NOMO-1 treated with dmso at 0.1 percent for 144 hours (cell line): ENCODE results near the gene KCNMA1.
A peak's percentile ranks its signal among the peaks of the same experiment; 100 is the strongest.
"Not testable (repeated sequence)": the region's sequence is repeated elsewhere in the genome, so short reads cannot be mapped to it uniquely, and the experiment has no call there.

Source experiments
- DNase-seq: peaks from one replicate; lab custom pipeline; 2025; ENCODE audit not compliant: unreplicated experiment; lab: John Stamatoyannopoulos, UW

The KCNMA1 gene

GRCh38 chr10:77637532-77638320 is at the start of gene KCNMA1:
KCNMA1 (minus strand) TSS chr10:77637808.
- DNase-seq = no peak

GRCh38 chr10:77686650-77687417 is 49.2 kb upstream of the KCNMA1 start:
- no peak for DNase-seq

- DNase-seq = no peak
Measured at GRCh38 chr10:77686096-77686495, 48.5 kb upstream of the KCNMA1 start.

- DNase-seq = no peak
Measured at GRCh38 chr10:77685432-77685831, 47.8 kb upstream of the KCNMA1 start.

GRCh38 chr10:77683088-77683432 is 45.5 kb upstream of the KCNMA1 start:
- DNase-seq = not testable (repeated sequence)

- DNase-seq = no peak
Measured at GRCh38 chr10:77682393-77683087, 44.9 kb upstream of the KCNMA1 start.

GRCh38 chr10:77681839-77682238 is 44.2 kb upstream of the KCNMA1 start:
- DNase-seq = no peak

GRCh38 chr10:77680811-77681210 is 43.2 kb upstream of the KCNMA1 start:
- DNase-seq = no peak

GRCh38 chr10:77680065-77680464 is 42.5 kb upstream of the KCNMA1 start:
- no peak for DNase-seq

GRCh38 chr10:77679217-77679616 is 41.6 kb upstream of the KCNMA1 start:
- no peak for DNase-seq

- no peak for DNase-seq
Measured at GRCh38 chr10:77678146-77678545, 40.5 kb upstream of the KCNMA1 start.

GRCh38 chr10:77675347-77675746 is 37.7 kb upstream of the KCNMA1 start:
- peak; percentile 39 for DNase-seq

GRCh38 chr10:77673515-77674140 is 36.0 kb upstream of the KCNMA1 start:
- no peak for DNase-seq

GRCh38 chr10:77673101-77673500 is 35.5 kb upstream of the KCNMA1 start:
- no peak for DNase-seq

- no peak for DNase-seq
Measured at GRCh38 chr10:77671594-77672252, 34.1 kb upstream of the KCNMA1 start.

- DNase-seq = no peak
Measured at GRCh38 chr10:77670817-77671443, 33.3 kb upstream of the KCNMA1 start.

GRCh38 chr10:77669892-77670291 is 32.3 kb upstream of the KCNMA1 start:
- no peak for DNase-seq

GRCh38 chr10:77667426-77668324 is 30.1 kb upstream of the KCNMA1 start:
- no peak for DNase-seq

GRCh38 chr10:77666821-77667220 is 29.2 kb upstream of the KCNMA1 start:
- no peak for DNase-seq
